Muscle layer of colon (tissue), 2 donors: Measurements from ENCODE around the gene RASAL3.

Experiments
- H3K27ac ChIP-seq: one replicate; pipeline ENCODE4 v1.7.0; 2013; ENCODE audit warnings: low read depth, mild to moderate bottlenecking, low read length, moderate library complexity
- H3K27me3 ChIP-seq, 2 donors: one replicate each; pipeline ENCODE4 v1.7.0; 2013; ENCODE audit warnings: low read length in 2 of 2, mild to moderate bottlenecking in 2 of 2; ENCODE audit not compliant: insufficient read depth in 2 of 2, control insufficient read depth in 1 of 2
- H3K36me3 ChIP-seq: one replicate; pipeline ENCODE4 v1.7.0; 2013; ENCODE audit warnings: mild to moderate bottlenecking, low read length; ENCODE audit not compliant: insufficient read depth
- H3K4me1 ChIP-seq: one replicate; pipeline ENCODE4 v1.7.0; 2013; ENCODE audit warnings: mild to moderate bottlenecking, low read length; ENCODE audit not compliant: insufficient read depth
- H3K4me3 ChIP-seq, 2 donors: one replicate each; pipeline ENCODE4 v1.7.0; 2013; ENCODE audit warnings: low read length in 2 of 2, low read depth in 1 of 2, mild to moderate bottlenecking in 1 of 2, moderate library complexity in 1 of 2
- H3K9ac ChIP-seq: one replicate; pipeline ENCODE4 v1.7.0; 2013; ENCODE audit warnings: low read length
- H3K9me3 ChIP-seq: one replicate; pipeline ENCODE4 v1.7.0; 2013; ENCODE audit warnings: mild to moderate bottlenecking, low read length
- donor health status: abdominal sarcoma.
- donor health status: Adenocarcinoma of cecum.

Gene RASAL3

GRCh38 chr19:15468675-15469512 lies 4.5 kb upstream of the RASAL3 start:
- Histone ChIP-seq H3K36me3 (no peaks in the 10 kb centered on the region), H3K9me3 (no peaks in the 10 kb centered on the region), H3K27me3 (peaks cover 22 to 36% of the 10 kb centered on the region in 2 donors), H3K4me1 (no peaks in the 10 kb centered on the region), H3K27ac (no peak overlapping the region), H3K9ac (no peak overlapping the region), H3K4me3 (no peak overlapping the region)

GRCh38 chr19:15467734-15468214 lies 3.4 kb upstream of the RASAL3 start:
- H3K27ac ChIP-seq: no peak overlapping the region
- no peak overlapping the region for H3K4me3 ChIP-seq
- H3K9me3 ChIP-seq: no peaks in the 10 kb centered on the region
- H3K27me3 ChIP-seq: peaks cover 22 to 42% of the 10 kb centered on the region in 2 donors
- H3K4me1 ChIP-seq: no peaks in the 10 kb centered on the region
- no peaks in the 10 kb centered on the region for H3K36me3 ChIP-seq
- no peak overlapping the region for H3K9ac ChIP-seq

DNA sequence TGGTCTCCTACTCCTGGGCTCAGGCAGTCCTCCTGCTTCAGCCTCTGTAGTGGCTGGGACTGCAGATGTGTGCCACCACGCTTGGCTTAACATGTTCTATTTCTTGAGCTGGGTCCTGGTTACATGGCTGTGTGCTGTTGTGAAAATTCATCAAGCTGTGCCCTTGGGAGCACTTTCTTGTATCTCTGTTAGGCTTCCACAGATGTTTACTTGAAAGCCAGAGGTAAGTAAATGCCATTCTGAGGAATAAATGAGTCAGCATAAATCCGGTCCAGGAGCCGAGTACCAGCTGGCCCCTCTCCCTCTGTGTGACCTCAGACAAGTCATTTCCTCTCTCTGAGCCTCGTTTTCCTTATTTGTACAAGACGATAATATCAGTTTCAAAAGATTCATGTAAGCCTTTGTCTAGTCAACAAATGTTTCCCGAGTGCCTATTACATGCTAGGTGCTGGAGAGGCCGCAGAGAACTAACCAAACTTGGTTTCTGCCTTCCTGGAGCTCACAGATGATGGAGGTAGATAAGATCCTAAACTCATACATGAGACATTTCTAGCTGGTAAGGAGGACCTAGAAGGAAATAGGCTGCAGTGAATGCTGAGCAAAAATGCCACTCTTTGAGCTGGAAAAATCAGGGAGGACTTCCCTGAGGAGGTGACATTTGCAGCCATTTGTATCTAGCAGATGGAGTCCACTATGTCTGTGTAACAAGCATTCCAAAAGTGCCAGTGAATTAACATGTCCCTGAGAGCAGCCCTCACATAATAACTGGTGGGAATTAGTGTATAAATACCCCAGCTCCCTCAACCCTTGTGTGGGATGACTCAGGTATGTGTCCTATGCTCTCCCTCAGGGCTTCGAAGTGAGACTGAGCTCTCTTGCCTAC lies 2.7 kb upstream of the RASAL3 start:
- Histone ChIP-seq H3K4me3 (no peak overlapping the region), H3K27ac (no peak overlapping the region), H3K9ac (no peak overlapping the region), H3K27me3 (peaks cover 22 to 42% of the 10 kb centered on the region in 2 donors), H3K9me3 (no peaks in the 10 kb centered on the region), H3K36me3 (no peaks in the 10 kb centered on the region), H3K4me1 (no peaks in the 10 kb centered on the region)

- Histone ChIP-seq H3K4me3 (no peak overlapping the region), H3K9ac (no peak overlapping the region), H3K4me1 (no peaks in the 10 kb centered on the region), H3K27ac (no peak overlapping the region), H3K36me3 (no peaks in the 10 kb centered on the region), H3K27me3 (peaks cover 10 to 22% of the 10 kb centered on the region in 2 donors), H3K9me3 (no peaks in the 10 kb centered on the region)
Observed at GRCh38 chr19:15463861-15464371, 428 bp downstream of the RASAL3 start.

GRCh38 chr19:15461694-15462093 lies 2.6 kb downstream of the RASAL3 start:
- Histone ChIP-seq H3K27ac (no peak overlapping the region), H3K4me1 (no peaks in the 10 kb centered on the region), H3K27me3 (peaks cover 7 to 30% of the 10 kb centered on the region in 2 donors), H3K36me3 (no peaks in the 10 kb centered on the region), H3K4me3 (no peak overlapping the region), H3K9ac (no peak overlapping the region), H3K9me3 (no peaks in the 10 kb centered on the region)

- Histone ChIP-seq H3K9ac (no peak overlapping the region), H3K4me1 (no peaks in the 10 kb centered on the region), H3K36me3 (no peaks in the 10 kb centered on the region), H3K27me3 (peaks cover 8 to 29% of the 10 kb centered on the region in 2 donors), H3K4me3 (no peak overlapping the region), H3K9me3 (no peaks in the 10 kb centered on the region), H3K27ac (no peak overlapping the region)
Observed at GRCh38 chr19:15457701-15458484, 6.5 kb downstream of the RASAL3 start.

- peaks cover 8 to 29% of the 10 kb centered on the region in 2 donors for H3K27me3 ChIP-seq
- no peaks in the 10 kb centered on the region for H3K9me3 ChIP-seq
- no peaks in the 10 kb centered on the region for H3K4me1 ChIP-seq
- no peak overlapping the region for H3K4me3 ChIP-seq
- H3K9ac ChIP-seq: no peak overlapping the region
- no peak overlapping the region for H3K27ac ChIP-seq
- H3K36me3 ChIP-seq: no peaks in the 10 kb centered on the region
Observed at GRCh38 chr19:15456871-15457700, 7.3 kb downstream of the RASAL3 start.

- no peaks in the 10 kb centered on the region for H3K9me3 ChIP-seq
- H3K9ac ChIP-seq: no peak overlapping the region
- H3K27ac ChIP-seq: no peak overlapping the region
- no peaks in the 10 kb centered on the region for H3K4me1 ChIP-seq
- H3K27me3 ChIP-seq: peaks cover 8 to 29% of the 10 kb centered on the region in 2 donors
- H3K36me3 ChIP-seq: no peaks in the 10 kb centered on the region
- no peak overlapping the region for H3K4me3 ChIP-seq
Observed at GRCh38 chr19:15456441-15456840, 7.9 kb downstream of the RASAL3 start.

GRCh38 chr19:15455996-15456395 lies 8.3 kb downstream of the RASAL3 start:
- Histone ChIP-seq H3K4me3 (no peak overlapping the region), H3K9me3 (no peaks in the 10 kb centered on the region), H3K27ac (no peak overlapping the region), H3K36me3 (no peaks in the 10 kb centered on the region), H3K27me3 (peaks cover 8 to 29% of the 10 kb centered on the region in 2 donors), H3K9ac (no peak overlapping the region), H3K4me1 (no peaks in the 10 kb centered on the region)
